Stomach (tissue), 4 donors: ENCODE results near the gene TNMD.

ENCODE experiments used
- EP300 ChIP-seq: sonication (generic); formaldehyde crosslinking; IDR thresholded peaks from one replicate; pipeline ENCODE4 v1.6.1; 2017; ENCODE audit warnings: antibody characterized with exemption
- POLR2A ChIP-seq, 4 donors: fragments of 450-650 bp; IDR thresholded peaks; one replicate each; pipeline ENCODE4 v1.6.1; 2016; ENCODE audit warnings: antibody characterized with exemption in 4 of 4, control low read depth in 2 of 4, mild to moderate bottlenecking in 1 of 4, moderate library complexity in 1 of 4
- POLR2AphosphoS5 ChIP-seq, 3 donors: sonication (generic); formaldehyde crosslinking; IDR thresholded peaks; one replicate each; pipeline ENCODE4 v1.6.1; 2016; ENCODE audit warnings: antibody characterized with exemption in 3 of 3
- TF ChIP-seq, protein P1 (sequence below), 7 experiments: fragments of 450-650 bp in 4 of 7; fragments of 200-600 bp in 3 of 7; sonication (generic) in 3 of 7; IDR thresholded peaks; one replicate each; pipeline ENCODE4 v1.5.1; 2016 to 2019; ENCODE audit warnings: antibody characterized with exemption in 7 of 7, control low read depth in 2 of 7, mild to moderate bottlenecking in 1 of 7

DNA sequence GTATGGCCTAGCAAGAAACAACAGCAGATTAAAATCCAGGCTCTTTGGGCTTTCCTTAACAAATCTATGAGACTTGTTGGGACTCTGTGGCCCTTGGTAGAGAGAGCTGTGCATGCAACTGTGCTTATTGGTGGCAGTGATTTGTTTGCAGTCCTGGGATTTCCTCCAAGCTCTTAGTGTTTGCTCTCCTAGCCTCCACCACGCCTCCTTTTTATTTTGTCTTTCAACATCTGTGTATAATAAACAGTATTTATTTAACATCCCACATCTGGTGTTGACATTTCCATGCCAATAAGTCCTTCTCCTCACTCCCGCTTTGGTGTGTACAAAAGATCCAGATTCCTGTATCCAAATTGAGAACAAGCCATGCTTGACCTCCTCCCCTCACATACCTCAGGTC is 3.1 kb downstream of the TNMD start:
- TF ChIP-seq, protein P1, sequence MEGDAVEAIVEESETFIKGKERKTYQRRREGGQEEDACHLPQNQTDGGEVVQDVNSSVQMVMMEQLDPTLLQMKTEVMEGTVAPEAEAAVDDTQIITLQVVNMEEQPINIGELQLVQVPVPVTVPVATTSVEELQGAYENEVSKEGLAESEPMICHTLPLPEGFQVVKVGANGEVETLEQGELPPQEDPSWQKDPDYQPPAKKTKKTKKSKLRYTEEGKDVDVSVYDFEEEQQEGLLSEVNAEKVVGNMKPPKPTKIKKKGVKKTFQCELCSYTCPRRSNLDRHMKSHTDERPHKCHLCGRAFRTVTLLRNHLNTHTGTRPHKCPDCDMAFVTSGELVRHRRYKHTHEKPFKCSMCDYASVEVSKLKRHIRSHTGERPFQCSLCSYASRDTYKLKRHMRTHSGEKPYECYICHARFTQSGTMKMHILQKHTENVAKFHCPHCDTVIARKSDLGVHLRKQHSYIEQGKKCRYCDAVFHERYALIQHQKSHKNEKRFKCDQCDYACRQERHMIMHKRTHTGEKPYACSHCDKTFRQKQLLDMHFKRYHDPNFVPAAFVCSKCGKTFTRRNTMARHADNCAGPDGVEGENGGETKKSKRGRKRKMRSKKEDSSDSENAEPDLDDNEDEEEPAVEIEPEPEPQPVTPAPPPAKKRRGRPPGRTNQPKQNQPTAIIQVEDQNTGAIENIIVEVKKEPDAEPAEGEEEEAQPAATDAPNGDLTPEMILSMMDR (IDR thresholded peaks at IDR 0.05): no peak
- no peak for TF ChIP-seq POLR2AphosphoS5 (IDR thresholded peaks at IDR 0.05)
- TF ChIP-seq POLR2A (IDR thresholded peaks at IDR 0.05): no peak
- no peak for TF ChIP-seq EP300
